ENCODE data around the gene MAP2K4. TPM values are rescaled to one million over a fixed set of nuclear protein-coding genes. Genes with fewer than 3 reads are reported as not detected.
"Not testable (repeated sequence)": the region's sequence is repeated elsewhere in the genome, so short reads cannot be mapped to it uniquely, and the experiment has no call there.

MAP2K4 gene
- total RNA-seq, 1 donor from 2014 or later, result 36.5 TPM

DNA sequence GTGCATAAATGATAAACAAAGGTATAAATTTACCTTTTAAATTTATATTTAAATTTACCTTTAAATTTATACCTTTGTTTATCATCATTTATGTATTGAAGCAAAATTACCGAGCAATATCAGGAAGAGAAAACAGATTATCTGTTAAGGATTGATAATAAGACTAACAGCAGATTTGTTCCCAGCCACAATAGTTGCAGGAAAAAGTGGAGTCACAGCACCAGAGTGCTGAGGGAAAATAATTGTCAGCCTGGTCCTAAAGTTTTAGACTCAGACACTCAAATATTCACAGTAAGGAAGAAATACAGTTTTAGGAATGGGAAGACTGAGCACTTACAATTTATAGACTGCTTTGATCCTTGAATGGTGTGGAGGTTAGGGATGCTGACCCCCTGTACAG is 117.2 kb downstream of the MAP2K4 start:
- ATAC-seq, result no peak
- Histone ChIP-seq H3K27me3 (no peaks in the 10 kb centered on the region), H3K4me1 (no peaks in the 10 kb centered on the region), H3K36me3 (peaks cover 34% of the 10 kb centered on the region), H3K9me3 (no peaks in the 10 kb centered on the region), H3K27ac (no peak overlapping the region), H3K4me3 (no peak overlapping the region)
- intact Hi-C loops (cut with DNase I), result no loop called here
- no peak for DNase-seq
- TF ChIP-seq, protein P1, sequence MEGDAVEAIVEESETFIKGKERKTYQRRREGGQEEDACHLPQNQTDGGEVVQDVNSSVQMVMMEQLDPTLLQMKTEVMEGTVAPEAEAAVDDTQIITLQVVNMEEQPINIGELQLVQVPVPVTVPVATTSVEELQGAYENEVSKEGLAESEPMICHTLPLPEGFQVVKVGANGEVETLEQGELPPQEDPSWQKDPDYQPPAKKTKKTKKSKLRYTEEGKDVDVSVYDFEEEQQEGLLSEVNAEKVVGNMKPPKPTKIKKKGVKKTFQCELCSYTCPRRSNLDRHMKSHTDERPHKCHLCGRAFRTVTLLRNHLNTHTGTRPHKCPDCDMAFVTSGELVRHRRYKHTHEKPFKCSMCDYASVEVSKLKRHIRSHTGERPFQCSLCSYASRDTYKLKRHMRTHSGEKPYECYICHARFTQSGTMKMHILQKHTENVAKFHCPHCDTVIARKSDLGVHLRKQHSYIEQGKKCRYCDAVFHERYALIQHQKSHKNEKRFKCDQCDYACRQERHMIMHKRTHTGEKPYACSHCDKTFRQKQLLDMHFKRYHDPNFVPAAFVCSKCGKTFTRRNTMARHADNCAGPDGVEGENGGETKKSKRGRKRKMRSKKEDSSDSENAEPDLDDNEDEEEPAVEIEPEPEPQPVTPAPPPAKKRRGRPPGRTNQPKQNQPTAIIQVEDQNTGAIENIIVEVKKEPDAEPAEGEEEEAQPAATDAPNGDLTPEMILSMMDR (IDR thresholded peaks at IDR 0.05), result no peak

DNA sequence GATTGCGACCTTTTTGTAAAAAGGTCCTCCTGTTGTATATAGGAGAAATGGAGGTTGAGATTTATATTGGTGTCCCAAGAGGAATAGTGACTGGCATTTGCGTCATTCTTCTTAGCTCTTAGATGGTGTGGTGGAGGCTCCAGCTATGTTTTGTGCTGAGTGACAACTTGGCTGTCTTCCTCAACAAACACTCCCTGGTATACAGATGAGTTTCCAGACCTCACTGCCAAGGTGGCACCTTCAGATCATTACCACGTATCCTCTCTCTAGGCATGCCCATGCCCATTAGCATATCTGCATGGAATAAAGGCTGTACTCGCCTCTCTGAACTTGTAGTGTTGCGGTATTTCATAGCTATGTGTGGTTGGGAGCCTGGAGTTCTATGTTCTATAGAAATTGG is 120.0 kb downstream of the MAP2K4 start:
- no peak for ATAC-seq
- Histone ChIP-seq H3K27me3 (no peaks in the 10 kb centered on the region), H3K27ac (no peak overlapping the region), H3K4me1 (no peaks in the 10 kb centered on the region), H3K36me3 (peaks cover 36% of the 10 kb centered on the region), H3K4me3 (no peak overlapping the region), H3K9me3 (no peaks in the 10 kb centered on the region)
- intact Hi-C loops (cut with DNase I), result no loop called here
- DNase-seq, result no peak
- TF ChIP-seq, protein P1 (IDR thresholded peaks at IDR 0.05), result no peak

DNA sequence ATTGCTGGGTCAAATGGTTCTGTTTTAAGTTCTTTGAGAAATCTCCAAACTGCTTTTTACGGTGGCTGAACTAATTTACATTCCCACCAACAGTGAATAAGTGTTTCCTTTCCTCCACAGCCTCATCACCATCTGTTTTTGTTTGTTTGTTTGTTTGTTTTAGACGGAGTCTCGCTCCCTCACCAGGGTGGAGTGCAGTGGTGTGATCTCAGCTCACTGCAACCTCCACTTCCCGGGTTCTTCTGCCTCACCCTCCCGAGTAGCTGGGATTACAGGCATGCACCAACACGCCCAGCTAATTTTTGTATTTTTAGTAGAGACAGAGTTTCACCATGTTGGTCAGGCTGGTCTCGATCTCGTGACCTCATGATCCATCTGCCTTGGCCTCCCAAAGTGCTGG is 141.5 kb downstream of the MAP2K4 start:
- DNase-seq; ATAC-seq; intact Hi-C loops (cut with DNase I); H3K9me3 ChIP-seq; H3K4me3 ChIP-seq; H3K27me3 ChIP-seq; H3K27ac ChIP-seq; H3K36me3 ChIP-seq; H3K4me1 ChIP-seq: not testable (repeated sequence)

DNA sequence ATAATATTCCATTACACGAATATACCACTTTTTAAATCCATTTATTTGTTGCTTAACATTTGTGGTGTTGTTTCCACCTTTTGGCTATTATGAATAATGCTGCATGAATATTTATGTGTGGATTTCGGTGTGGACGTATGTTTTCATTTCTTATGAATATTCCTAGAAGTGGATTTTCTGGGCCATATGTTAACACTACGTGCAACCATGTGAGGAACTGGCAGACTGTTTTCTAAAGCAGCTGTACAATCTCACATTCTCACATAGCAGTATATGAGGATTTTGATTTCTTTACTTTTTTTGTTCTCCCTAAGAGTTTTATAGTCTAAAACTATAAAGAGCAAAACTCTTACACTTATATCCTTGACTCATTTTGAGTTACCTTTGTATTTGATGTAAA is 143.4 kb downstream of the MAP2K4 start:
- no peak for ATAC-seq
- TF ChIP-seq, protein P1 (IDR thresholded peaks at IDR 0.05), result no peak
- Histone ChIP-seq H3K27me3 (no peaks in the 10 kb centered on the region), H3K27ac (no peak overlapping the region), H3K9me3 (no peaks in the 10 kb centered on the region), H3K36me3 (no peaks in the 10 kb centered on the region), H3K4me3 (no peak overlapping the region), H3K4me1 (no peaks in the 10 kb centered on the region)
- intact Hi-C loops (cut with DNase I), result no loop called here
- DNase-seq, result no peak

DNA sequence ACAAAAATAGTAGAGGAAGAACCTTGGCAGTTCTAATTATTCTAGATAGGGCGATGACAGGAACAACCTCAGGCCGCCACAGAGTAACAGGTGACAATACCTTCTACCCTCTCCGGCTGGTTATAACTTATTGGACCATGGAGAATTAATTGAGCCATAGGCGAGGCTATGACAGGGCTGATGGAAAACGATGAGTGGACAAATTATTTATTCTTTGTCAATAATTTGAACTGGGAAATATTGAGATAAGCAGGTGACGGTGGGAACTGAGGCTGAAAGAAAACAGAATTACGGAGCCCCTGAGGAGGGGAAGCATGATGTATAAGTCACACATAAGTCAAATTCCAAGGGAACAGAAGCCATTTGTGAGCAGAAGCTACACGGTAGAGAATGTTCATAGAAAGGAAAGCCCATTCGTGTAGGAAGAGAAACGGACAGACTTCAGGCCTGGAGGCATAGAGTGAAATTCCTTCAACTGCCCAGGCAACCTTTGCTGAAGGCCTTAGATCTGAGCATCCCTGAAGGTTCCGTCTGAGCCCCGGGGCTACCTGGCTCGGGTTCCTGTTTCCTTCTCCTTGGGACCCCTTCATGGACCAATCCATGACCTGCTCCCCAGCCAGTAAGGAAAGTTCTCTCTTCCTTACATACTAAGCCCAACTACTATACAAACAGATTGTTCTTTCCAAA is 158.1 kb downstream of the MAP2K4 start:
- peaks cover 3% of the 10 kb centered on the region for H3K27me3 ChIP-seq
- H3K27ac ChIP-seq, result no peak overlapping the region
- no peaks in the 10 kb centered on the region for H3K4me1 ChIP-seq
- H3K36me3 ChIP-seq, result no peaks in the 10 kb centered on the region
- ATAC-seq, result no peak
- no peaks in the 10 kb centered on the region for H3K9me3 ChIP-seq
- H3K4me3 ChIP-seq, result no peak overlapping the region
- DNase-seq, result no peak
- intact Hi-C loops (cut with DNase I), result no loop called here
- TF ChIP-seq, protein P1 (IDR thresholded peaks at IDR 0.05), result no peak

DNA sequence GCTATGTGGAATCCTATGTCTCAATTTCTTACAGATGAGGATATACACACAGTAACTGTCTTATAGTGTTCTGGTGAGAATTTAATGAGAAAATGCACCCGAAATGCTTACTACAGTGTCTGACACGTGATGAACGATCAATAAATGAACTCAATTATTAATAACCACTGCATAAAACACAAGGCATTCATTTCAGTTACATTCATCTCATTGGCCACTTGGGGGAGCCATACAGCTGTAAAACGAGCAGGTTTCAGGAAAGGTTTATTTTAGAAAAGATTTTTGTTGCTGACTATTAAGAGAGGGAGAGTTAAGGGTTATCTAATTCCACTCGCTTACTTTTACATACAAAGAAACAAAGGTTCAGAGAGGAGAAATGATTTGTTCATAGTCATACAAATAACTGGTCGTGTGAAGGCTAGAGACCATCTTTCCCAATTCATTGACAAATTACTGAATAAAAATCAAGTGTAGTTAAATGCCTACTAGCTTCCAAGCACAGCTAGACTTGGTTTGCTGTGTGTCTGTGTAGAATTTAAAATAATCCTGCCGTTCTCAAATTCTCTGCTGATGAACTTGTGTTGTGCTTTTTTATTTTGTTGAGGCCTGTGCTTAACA is 160.1 kb downstream of the MAP2K4 start:
- Histone ChIP-seq H3K9me3 (no peaks in the 10 kb centered on the region), H3K36me3 (no peaks in the 10 kb centered on the region), H3K4me1 (no peaks in the 10 kb centered on the region), H3K27me3 (no peaks in the 10 kb centered on the region), H3K27ac (no peak overlapping the region), H3K4me3 (no peak overlapping the region)
- ATAC-seq (peak; percentile 31), DNase-seq (no peak)
- TF ChIP-seq, protein P1 (IDR thresholded peaks at IDR 0.05), result peak; percentile 68
- intact Hi-C loops (cut with DNase I), result no loop called here
